Measurements from ENCODE around the gene KCNC3.

DNA sequence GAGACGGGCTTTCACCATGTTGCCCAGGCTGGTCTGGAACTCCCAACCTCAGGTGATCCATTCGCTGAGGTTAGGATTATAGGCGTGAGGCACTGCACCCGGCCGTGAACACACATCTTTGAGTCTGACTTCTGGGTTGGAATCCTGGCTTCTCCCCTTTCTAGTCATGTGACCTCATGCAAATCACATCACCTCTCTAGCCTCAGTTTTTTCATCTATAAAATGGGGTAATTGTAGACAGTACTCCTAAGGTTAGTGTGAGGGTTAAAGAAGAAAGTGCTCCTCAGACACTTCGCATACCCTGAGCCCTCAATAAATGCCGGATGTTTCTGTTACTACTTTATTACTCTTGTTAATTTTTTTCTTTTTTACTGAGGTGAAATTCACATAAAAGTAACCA is 55.4 kb downstream of the KCNC3 start:
- TF ChIP-seq, protein P1, sequence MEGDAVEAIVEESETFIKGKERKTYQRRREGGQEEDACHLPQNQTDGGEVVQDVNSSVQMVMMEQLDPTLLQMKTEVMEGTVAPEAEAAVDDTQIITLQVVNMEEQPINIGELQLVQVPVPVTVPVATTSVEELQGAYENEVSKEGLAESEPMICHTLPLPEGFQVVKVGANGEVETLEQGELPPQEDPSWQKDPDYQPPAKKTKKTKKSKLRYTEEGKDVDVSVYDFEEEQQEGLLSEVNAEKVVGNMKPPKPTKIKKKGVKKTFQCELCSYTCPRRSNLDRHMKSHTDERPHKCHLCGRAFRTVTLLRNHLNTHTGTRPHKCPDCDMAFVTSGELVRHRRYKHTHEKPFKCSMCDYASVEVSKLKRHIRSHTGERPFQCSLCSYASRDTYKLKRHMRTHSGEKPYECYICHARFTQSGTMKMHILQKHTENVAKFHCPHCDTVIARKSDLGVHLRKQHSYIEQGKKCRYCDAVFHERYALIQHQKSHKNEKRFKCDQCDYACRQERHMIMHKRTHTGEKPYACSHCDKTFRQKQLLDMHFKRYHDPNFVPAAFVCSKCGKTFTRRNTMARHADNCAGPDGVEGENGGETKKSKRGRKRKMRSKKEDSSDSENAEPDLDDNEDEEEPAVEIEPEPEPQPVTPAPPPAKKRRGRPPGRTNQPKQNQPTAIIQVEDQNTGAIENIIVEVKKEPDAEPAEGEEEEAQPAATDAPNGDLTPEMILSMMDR (IDR thresholded peaks at IDR 0.05; ENCODE audit: poor library complexity, severe bottlenecking), result no peak
- no peak for TF ChIP-seq POLR2AphosphoS5 (IDR thresholded peaks at IDR 0.05)
- TF ChIP-seq EP300 (conservative IDR thresholded peaks at IDR 0.05; ENCODE audit: poor library complexity, severe bottlenecking), result no peak
- TF ChIP-seq RAD21 (conservative IDR thresholded peaks at IDR 0.05), result no peak
- no peak for TF ChIP-seq TAF1 (IDR thresholded peaks at IDR 0.05; ENCODE audit: low read depth)
- TF ChIP-seq, protein P2, sequence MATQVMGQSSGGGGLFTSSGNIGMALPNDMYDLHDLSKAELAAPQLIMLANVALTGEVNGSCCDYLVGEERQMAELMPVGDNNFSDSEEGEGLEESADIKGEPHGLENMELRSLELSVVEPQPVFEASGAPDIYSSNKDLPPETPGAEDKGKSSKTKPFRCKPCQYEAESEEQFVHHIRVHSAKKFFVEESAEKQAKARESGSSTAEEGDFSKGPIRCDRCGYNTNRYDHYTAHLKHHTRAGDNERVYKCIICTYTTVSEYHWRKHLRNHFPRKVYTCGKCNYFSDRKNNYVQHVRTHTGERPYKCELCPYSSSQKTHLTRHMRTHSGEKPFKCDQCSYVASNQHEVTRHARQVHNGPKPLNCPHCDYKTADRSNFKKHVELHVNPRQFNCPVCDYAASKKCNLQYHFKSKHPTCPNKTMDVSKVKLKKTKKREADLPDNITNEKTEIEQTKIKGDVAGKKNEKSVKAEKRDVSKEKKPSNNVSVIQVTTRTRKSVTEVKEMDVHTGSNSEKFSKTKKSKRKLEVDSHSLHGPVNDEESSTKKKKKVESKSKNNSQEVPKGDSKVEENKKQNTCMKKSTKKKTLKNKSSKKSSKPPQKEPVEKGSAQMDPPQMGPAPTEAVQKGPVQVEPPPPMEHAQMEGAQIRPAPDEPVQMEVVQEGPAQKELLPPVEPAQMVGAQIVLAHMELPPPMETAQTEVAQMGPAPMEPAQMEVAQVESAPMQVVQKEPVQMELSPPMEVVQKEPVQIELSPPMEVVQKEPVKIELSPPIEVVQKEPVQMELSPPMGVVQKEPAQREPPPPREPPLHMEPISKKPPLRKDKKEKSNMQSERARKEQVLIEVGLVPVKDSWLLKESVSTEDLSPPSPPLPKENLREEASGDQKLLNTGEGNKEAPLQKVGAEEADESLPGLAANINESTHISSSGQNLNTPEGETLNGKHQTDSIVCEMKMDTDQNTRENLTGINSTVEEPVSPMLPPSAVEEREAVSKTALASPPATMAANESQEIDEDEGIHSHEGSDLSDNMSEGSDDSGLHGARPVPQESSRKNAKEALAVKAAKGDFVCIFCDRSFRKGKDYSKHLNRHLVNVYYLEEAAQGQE (IDR thresholded peaks at IDR 0.05; ENCODE audit: borderline replicate concordance), result no peak
